Neural progenitor cell (in vitro differentiated cells): ENCODE measurements around the gene NMB. TPM values are rescaled to one million over a fixed set of nuclear protein-coding genes. Genes with fewer than 3 reads are reported as not detected.

Source experiments
- DNase-seq: peaks from one replicate; pipeline ENCODE4 v3.0.0-alpha.2; 2016; ENCODE audit warnings: low spot score
- H2AFZ ChIP-seq: fragments of 200-600 bp; sonication (generic); replicated peaks from 2 replicates; pipeline ENCODE4 v1.6.1; 2016; ENCODE audit warnings: antibody characterized with exemption
- H3F3A ChIP-seq: fragments of 200-600 bp; sonication (generic); 2 replicates; pipeline ENCODE4 v1.6.1; 2016; ENCODE audit warnings: antibody characterized with exemption, low read depth
- H3K27ac ChIP-seq: fragments of 200-600 bp; sonication (generic); 2 replicates; pipeline ENCODE4 v1.5.1; 2016; ENCODE audit warnings: mild to moderate bottlenecking
- H3K27me3 ChIP-seq: fragments of 200-600 bp; sonication (generic); 2 replicates; pipeline ENCODE4 v1.6.1; 2016; ENCODE audit warnings: mild to moderate bottlenecking, moderate library complexity
- H3K36me3 ChIP-seq: fragments of 200-600 bp; sonication (generic); 2 replicates; pipeline ENCODE4 v1.5.1; 2016
- H3K4me1 ChIP-seq: fragments of 200-600 bp; sonication (generic); 2 replicates; pipeline ENCODE4 v1.6.1; 2016; ENCODE audit warnings: mixed run types
- H3K4me2 ChIP-seq: fragments of 200-600 bp; sonication (generic); 2 replicates; pipeline ENCODE4 v1.6.1; 2016
- H3K4me3 ChIP-seq: fragments of 200-600 bp; sonication (generic); 2 replicates; pipeline ENCODE4 v1.5.1; 2016
- H3K79me2 ChIP-seq: fragments of 200-600 bp; sonication (generic); 2 replicates; pipeline ENCODE4 v1.6.1; 2016; ENCODE audit warnings: low read depth
- H3K9ac ChIP-seq: fragments of 200-600 bp; sonication (generic); 2 replicates; pipeline ENCODE4 v1.6.1; 2016
- H3K9me3 ChIP-seq: fragments of 200-600 bp; sonication (generic); 2 replicates; pipeline ENCODE4 v1.5.1; 2016; ENCODE audit warnings: low read depth
- H4K20me1 ChIP-seq: fragments of 200-600 bp; sonication (generic); 2 replicates; pipeline ENCODE4 v1.6.1; 2016; ENCODE audit warnings: low read depth
- H3K27ac Mint-ChIP-seq: 3 replicates; pipeline ENCODE4 v1.8.0; 2021; ENCODE audit warnings: mixed read lengths
- H3K27me3 Mint-ChIP-seq: 2 replicates; pipeline ENCODE4 v1.8.0; 2022; ENCODE audit warnings: low read depth, mild to moderate bottlenecking, inconsistent platforms, moderate library complexity, mixed read lengths; ENCODE audit not compliant: insufficient read depth
- H3K36me3 Mint-ChIP-seq: 3 replicates; pipeline ENCODE4 v1.8.0; 2021; ENCODE audit warnings: mixed read lengths
- H3K4me1 Mint-ChIP-seq: 3 replicates; pipeline ENCODE4 v1.8.0; 2021; ENCODE audit warnings: mixed read lengths
- H3K4me3 Mint-ChIP-seq: 3 replicates; pipeline ENCODE4 v1.8.0; 2021; ENCODE audit warnings: mild to moderate bottlenecking, moderate library complexity, mixed read lengths
- H3K9me3 Mint-ChIP-seq: 3 replicates; pipeline ENCODE4 v1.8.0; 2020; ENCODE audit warnings: mixed read lengths
- EZH2 ChIP-seq: fragments of 200-600 bp; sonication (generic); IDR thresholded peaks from 2 replicates; pipeline ENCODE4 v1.6.1; 2017; ENCODE audit warnings: antibody characterized with exemption, mild to moderate bottlenecking, moderate library complexity
- EZH2phosphoT487 ChIP-seq: fragments of 200-600 bp; sonication (generic); IDR thresholded peaks from 2 replicates; pipeline ENCODE4 v1.6.1; 2017; ENCODE audit warnings: antibody characterized with exemption
- total RNA-seq: library from RNA; depleted of rRNA; stranded (reverse); fragments of >200 nt; gene quantifications from 2 replicates; pipeline ENCODE4 v1.2.3, GENCODE V29; 2015; ENCODE audit warnings: low replicate concordance
- TF ChIP-seq, protein P1 (sequence below): fragments of 200-600 bp; sonication (generic); IDR thresholded peaks from 2 replicates; pipeline ENCODE4 v1.5.1; 2017; ENCODE audit warnings: antibody characterized with exemption, mild to moderate bottlenecking

NMB gene
- 0.24 and 3.7 TPM in 2 replicates for total RNA-seq

GRCh38 chr15:84658080-84658787, at the start of gene NMB:
NMB (minus strand) TSS chr15:84658199; CDS start chr15:84658152, 47 bp downstream.
- Histone ChIP-seq H3K4me2 (peak within 1 kb of the TSS; percentile 88), H3K27me3 (peaks cover 20% of the 10 kb centered on the region), H2AFZ (peak within 1 kb of the TSS; percentile 92), H4K20me1 (peaks cover 4% of the 10 kb centered on the region), H3K27ac (no peak within 1 kb of the TSS), H3K4me3 (peak within 1 kb of the TSS; percentile 59), H3K4me1 (peaks cover 16% of the 10 kb centered on the region), H3K79me2 (peaks cover 8% of the 10 kb centered on the region), H3K9me3 (no peaks in the 10 kb centered on the region), H3K36me3 (no peaks in the 10 kb centered on the region), H3K9ac (no peak within 1 kb of the TSS), H3F3A (peaks cover 51% of the 10 kb centered on the region)
- TF ChIP-seq, protein P1, sequence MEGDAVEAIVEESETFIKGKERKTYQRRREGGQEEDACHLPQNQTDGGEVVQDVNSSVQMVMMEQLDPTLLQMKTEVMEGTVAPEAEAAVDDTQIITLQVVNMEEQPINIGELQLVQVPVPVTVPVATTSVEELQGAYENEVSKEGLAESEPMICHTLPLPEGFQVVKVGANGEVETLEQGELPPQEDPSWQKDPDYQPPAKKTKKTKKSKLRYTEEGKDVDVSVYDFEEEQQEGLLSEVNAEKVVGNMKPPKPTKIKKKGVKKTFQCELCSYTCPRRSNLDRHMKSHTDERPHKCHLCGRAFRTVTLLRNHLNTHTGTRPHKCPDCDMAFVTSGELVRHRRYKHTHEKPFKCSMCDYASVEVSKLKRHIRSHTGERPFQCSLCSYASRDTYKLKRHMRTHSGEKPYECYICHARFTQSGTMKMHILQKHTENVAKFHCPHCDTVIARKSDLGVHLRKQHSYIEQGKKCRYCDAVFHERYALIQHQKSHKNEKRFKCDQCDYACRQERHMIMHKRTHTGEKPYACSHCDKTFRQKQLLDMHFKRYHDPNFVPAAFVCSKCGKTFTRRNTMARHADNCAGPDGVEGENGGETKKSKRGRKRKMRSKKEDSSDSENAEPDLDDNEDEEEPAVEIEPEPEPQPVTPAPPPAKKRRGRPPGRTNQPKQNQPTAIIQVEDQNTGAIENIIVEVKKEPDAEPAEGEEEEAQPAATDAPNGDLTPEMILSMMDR: peak; percentile 74
- no peak for TF ChIP-seq EZH2
- peak within 1 kb of the TSS; percentile 81 for H3K4me3 Mint-ChIP-seq
- peak; percentile 97 for DNase-seq
- H3K36me3 Mint-ChIP-seq: no peaks in the 10 kb centered on the region
- peaks cover 32% of the 10 kb centered on the region for H3K4me1 Mint-ChIP-seq
- no peaks in the 10 kb centered on the region for H3K27me3 Mint-ChIP-seq
- H3K27ac Mint-ChIP-seq: peak within 1 kb of the TSS; percentile 62
- no peaks in the 10 kb centered on the region for H3K9me3 Mint-ChIP-seq

DNA sequence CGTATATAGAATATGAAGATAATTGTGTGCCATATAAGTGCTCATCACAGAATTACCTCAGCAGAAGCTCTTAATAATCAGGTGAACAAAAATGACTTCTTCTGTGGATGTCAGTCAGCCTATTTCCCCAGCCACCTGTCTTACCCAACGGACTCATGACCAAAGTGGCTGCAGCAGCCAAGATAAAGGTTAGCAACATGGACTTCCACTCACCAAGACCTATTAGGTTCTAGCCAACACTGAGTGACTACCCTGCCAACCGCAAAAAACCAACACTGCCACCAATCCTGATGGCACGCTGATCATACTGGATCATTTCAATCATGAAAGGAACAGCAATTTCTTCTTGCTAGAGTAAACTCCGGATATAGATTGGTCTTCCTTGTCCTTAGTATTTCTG, 45.8 kb upstream of the NMB start:
- DNase-seq: no peak
- Histone ChIP-seq H3F3A (peaks cover 17% of the 10 kb centered on the region), H3K27me3 (no peaks in the 10 kb centered on the region), H3K4me1 (no peaks in the 10 kb centered on the region), H3K79me2 (peaks cover 100% of the 10 kb centered on the region), H3K9ac (no peak overlapping the region), H4K20me1 (peaks cover 84% of the 10 kb centered on the region), H3K4me3 (no peak overlapping the region), H3K9me3 (no peaks in the 10 kb centered on the region), H3K27ac (no peak overlapping the region), H3K36me3 (no peaks in the 10 kb centered on the region), H3K4me2 (no peak overlapping the region), H2AFZ (no peak overlapping the region)
- no peaks in the 10 kb centered on the region for H3K9me3 Mint-ChIP-seq
- no peak for TF ChIP-seq EZH2
- no peak for TF ChIP-seq EZH2phosphoT487
- TF ChIP-seq, protein P1: no peak
- H3K36me3 Mint-ChIP-seq: peaks cover 16% of the 10 kb centered on the region
- no peak overlapping the region for H3K27ac Mint-ChIP-seq
- peaks cover 2% of the 10 kb centered on the region for H3K27me3 Mint-ChIP-seq
- no peak overlapping the region for H3K4me3 Mint-ChIP-seq
- H3K4me1 Mint-ChIP-seq: peaks cover 4% of the 10 kb centered on the region

DNA sequence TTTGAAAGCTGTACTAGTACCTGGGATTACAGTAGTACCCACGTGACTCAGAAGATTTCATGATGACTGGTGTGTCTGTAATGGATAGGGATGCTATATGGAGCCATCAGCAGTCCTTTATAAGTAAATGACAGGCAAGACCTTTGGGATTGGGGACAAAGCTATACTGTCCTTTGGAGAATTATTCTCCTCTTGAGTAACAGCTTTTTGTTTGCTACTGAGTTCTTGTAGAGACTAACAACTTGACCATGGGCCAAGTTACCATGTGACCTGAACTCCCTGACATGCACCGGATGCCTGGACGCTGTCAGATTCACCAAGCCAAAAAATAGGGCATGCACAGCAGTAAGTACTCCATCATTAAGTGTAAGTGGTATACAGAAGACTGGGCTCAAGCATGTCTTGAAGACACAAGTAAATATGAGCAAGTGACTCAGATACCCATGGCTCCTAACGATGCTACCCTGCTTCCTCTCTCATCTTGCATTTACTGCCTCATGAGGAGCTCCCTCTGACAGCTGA, 45.0 kb upstream of the NMB start:
- H3F3A ChIP-seq: peaks cover 17% of the 10 kb centered on the region
- H3K79me2 ChIP-seq: peaks cover 100% of the 10 kb centered on the region
- H3K36me3 ChIP-seq: no peaks in the 10 kb centered on the region
- Mint-ChIP-seq H3K36me3 (peaks cover 13% of the 10 kb centered on the region), H3K9me3 (no peaks in the 10 kb centered on the region), H3K27ac (no peak overlapping the region), H3K27me3 (peaks cover 2% of the 10 kb centered on the region), H3K4me3 (no peak overlapping the region), H3K4me1 (peaks cover 4% of the 10 kb centered on the region)
- H3K9ac ChIP-seq: no peak overlapping the region
- no peak overlapping the region for H3K4me2 ChIP-seq
- no peaks in the 10 kb centered on the region for H3K9me3 ChIP-seq
- no peak for DNase-seq
- no peak overlapping the region for H3K4me3 ChIP-seq
- H4K20me1 ChIP-seq: peaks cover 85% of the 10 kb centered on the region
- H3K27me3 ChIP-seq: no peaks in the 10 kb centered on the region
- no peaks in the 10 kb centered on the region for H3K4me1 ChIP-seq
- no peak for TF ChIP-seq EZH2
- TF ChIP-seq EZH2phosphoT487: no peak
- TF ChIP-seq, protein P1: no peak
- no peak overlapping the region for H2AFZ ChIP-seq
- H3K27ac ChIP-seq: no peak overlapping the region
